Cerebellar nuclear complex (tissue), 1 donor: Measurements from ENCODE around the gene C12orf76.

Experiments
- DNase-seq, 2 experiments: peaks; one replicate each; lab custom pipeline; 2025; lab: John Stamatoyannopoulos, UW

Gene C12orf76

DNA sequence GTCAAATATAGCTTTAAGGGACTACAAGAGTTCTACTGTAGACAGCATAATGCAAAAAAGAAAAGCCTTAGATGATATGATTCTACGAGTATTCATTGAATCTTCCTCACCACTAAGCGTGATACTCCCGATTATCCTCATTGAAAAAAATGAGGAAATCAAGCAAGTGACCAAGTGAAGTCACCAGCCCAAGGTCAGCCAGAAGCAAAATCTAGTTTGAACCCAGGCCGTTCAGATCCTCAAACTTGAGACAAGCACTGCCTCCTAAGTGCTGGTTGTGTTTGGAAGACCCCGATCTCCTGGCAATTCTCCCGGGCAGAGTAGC is 53.0 kb downstream of the C12orf76 start:
- no peak for DNase-seq

DNA sequence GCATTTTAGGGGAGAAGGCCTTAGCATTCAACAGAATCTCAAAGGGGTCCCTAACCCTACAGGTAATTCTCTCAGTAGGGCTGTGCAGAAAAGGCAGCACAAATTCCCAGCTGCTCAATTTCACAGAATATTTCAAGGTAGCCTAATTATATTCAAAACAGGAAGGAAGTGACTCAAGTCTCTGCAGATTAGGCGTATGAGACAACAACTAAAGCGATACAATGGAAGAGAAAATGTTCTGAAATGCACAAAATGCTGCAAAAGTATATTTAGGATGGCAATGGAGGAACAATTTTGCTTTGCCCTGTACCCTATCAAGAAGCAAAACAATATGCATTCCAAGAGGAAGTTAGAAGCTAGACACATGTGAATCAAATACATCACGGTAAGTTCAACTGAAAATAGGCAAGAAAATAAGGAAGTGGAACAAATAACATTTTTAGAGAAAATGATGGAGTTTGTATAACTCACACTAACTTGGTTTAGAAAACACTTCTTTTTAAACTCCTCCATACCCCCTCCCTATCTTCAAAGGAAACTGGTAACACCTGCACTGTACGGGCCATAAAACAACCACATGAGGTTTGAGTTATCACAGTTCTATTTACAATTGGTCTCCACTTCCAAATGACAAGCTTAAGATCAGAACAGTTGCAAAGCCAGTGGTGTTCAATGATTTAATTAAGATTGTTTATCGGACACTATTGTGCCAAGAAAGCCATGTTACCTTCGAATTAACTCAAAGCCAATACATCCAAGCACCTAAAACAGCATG is 53.7 kb downstream of the C12orf76 start:
- DNase-seq, result no peak

DNA sequence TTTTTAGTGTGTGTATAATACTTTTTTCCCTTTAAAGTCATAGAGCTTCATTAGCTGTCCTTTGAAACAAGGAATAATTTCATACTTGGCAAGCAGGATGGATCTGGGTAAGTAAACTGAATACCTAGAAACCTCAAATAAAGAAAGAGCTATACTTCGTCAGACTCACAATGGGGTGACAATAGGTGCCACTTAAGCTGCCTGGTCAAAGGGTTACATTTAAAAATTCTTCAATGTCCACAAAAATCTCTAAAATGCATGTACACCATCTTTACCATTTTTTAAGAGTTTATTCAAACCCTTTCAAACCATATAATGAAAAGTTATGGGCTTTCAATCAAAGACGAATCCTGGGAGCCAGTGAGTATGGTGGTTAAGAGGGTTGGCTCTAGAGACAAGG is 55.2 kb downstream of the C12orf76 start:
- DNase-seq, result no peak

DNA sequence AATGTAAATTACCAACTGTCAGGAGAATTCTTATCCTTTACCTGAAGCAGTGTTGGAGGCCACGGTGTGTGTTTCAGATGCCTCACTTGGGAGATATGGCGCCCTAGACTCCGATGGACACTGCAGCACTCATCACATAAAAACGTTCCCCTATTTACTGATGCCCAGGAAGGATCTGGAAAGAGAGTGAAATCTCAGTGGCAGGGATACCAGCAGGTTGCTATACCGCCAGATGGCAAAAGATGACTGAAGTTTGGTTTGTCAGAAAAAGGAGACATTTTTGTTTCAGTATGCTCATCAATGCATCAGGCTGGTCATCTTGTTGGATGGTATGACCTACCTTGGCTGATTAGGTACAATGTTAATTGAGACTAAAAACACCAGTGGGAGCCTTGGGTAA is 56.7 kb downstream of the C12orf76 start:
- no peak for DNase-seq
